Measurements from ENCODE around the gene SH3PXD2A. TPM values are rescaled to one million over a fixed set of nuclear protein-coding genes. Genes with fewer than 3 reads are reported as not detected.
A peak's percentile ranks its signal among the peaks of the same experiment; 100 is the strongest.

SH3PXD2A gene
- total RNA-seq, 1 experiment from 2014 or later, result 6.8 TPM

- Histone ChIP-seq H3K36me3 (replicated peaks; ENCODE audit: control insufficient read depth, insufficient read depth, low read length) (no peaks in the 10 kb centered on the region), H3K4me3 (ENCODE audit: insufficient read depth, low read depth, low read length) (no peak overlapping the region), H3K27me3 (ENCODE audit: control insufficient read depth, insufficient read depth, low read length) (no peaks in the 10 kb centered on the region)
- no peak for DNase-seq
These were observed 136.3 kb downstream of the SH3PXD2A start for GRCh38 chr10:103719036-103719435.

- DNase-seq, result peak; percentile 56
- Histone ChIP-seq H3K4me3 (ENCODE audit: insufficient read depth, low read depth, low read length) (no peak overlapping the region), H3K27me3 (ENCODE audit: control insufficient read depth, insufficient read depth, low read length) (no peaks in the 10 kb centered on the region), H3K36me3 (replicated peaks; ENCODE audit: control insufficient read depth, insufficient read depth, low read length) (no peaks in the 10 kb centered on the region)
These were observed 137.1 kb downstream of the SH3PXD2A start for GRCh38 chr10:103718247-103718620.

- H3K27me3 ChIP-seq (ENCODE audit: control insufficient read depth, insufficient read depth, low read length), result no peaks in the 10 kb centered on the region
- H3K36me3 ChIP-seq (replicated peaks; ENCODE audit: control insufficient read depth, insufficient read depth, low read length), result no peaks in the 10 kb centered on the region
- DNase-seq, result peak; percentile 79
- no peak overlapping the region for H3K4me3 ChIP-seq (ENCODE audit: insufficient read depth, low read depth, low read length)
These were observed 137.8 kb downstream of the SH3PXD2A start for GRCh38 chr10:103717341-103718246.

GRCh38 chr10:103716206-103717160, 138.9 kb downstream of the SH3PXD2A start:
- Histone ChIP-seq H3K4me3 (ENCODE audit: insufficient read depth, low read depth, low read length) (no peak overlapping the region), H3K27me3 (ENCODE audit: control insufficient read depth, insufficient read depth, low read length) (no peaks in the 10 kb centered on the region), H3K36me3 (replicated peaks; ENCODE audit: control insufficient read depth, insufficient read depth, low read length) (no peaks in the 10 kb centered on the region)
- DNase-seq, result no peak

GRCh38 chr10:103715430-103715829, 139.9 kb downstream of the SH3PXD2A start:
- Histone ChIP-seq H3K4me3 (ENCODE audit: insufficient read depth, low read depth, low read length) (no peak overlapping the region), H3K36me3 (replicated peaks; ENCODE audit: control insufficient read depth, insufficient read depth, low read length) (no peaks in the 10 kb centered on the region), H3K27me3 (ENCODE audit: control insufficient read depth, insufficient read depth, low read length) (no peaks in the 10 kb centered on the region)
- DNase-seq, result no peak

GRCh38 chr10:103714232-103714891, 141.0 kb downstream of the SH3PXD2A start:
- Histone ChIP-seq H3K4me3 (ENCODE audit: insufficient read depth, low read depth, low read length) (no peak overlapping the region), H3K27me3 (ENCODE audit: control insufficient read depth, insufficient read depth, low read length) (no peaks in the 10 kb centered on the region), H3K36me3 (replicated peaks; ENCODE audit: control insufficient read depth, insufficient read depth, low read length) (no peaks in the 10 kb centered on the region)
- no peak for DNase-seq

GRCh38 chr10:103713676-103714075, 141.7 kb downstream of the SH3PXD2A start:
- Histone ChIP-seq H3K36me3 (replicated peaks; ENCODE audit: control insufficient read depth, insufficient read depth, low read length) (no peaks in the 10 kb centered on the region), H3K4me3 (ENCODE audit: insufficient read depth, low read depth, low read length) (no peak overlapping the region), H3K27me3 (ENCODE audit: control insufficient read depth, insufficient read depth, low read length) (no peaks in the 10 kb centered on the region)
- peak; percentile 51 for DNase-seq

GRCh38 chr10:103712898-103713498, 142.4 kb downstream of the SH3PXD2A start:
- no peak overlapping the region for H3K4me3 ChIP-seq (ENCODE audit: insufficient read depth, low read depth, low read length)
- H3K36me3 ChIP-seq (replicated peaks; ENCODE audit: control insufficient read depth, insufficient read depth, low read length), result no peaks in the 10 kb centered on the region
- no peaks in the 10 kb centered on the region for H3K27me3 ChIP-seq (ENCODE audit: control insufficient read depth, insufficient read depth, low read length)
- DNase-seq, result peak; percentile 88

GRCh38 chr10:103712146-103712545, 143.2 kb downstream of the SH3PXD2A start:
- DNase-seq, result no peak
- Histone ChIP-seq H3K36me3 (replicated peaks; ENCODE audit: control insufficient read depth, insufficient read depth, low read length) (no peaks in the 10 kb centered on the region), H3K4me3 (ENCODE audit: insufficient read depth, low read depth, low read length) (no peak overlapping the region), H3K27me3 (ENCODE audit: control insufficient read depth, insufficient read depth, low read length) (no peaks in the 10 kb centered on the region)

- Histone ChIP-seq H3K4me3 (ENCODE audit: insufficient read depth, low read depth, low read length) (no peak overlapping the region), H3K36me3 (replicated peaks; ENCODE audit: control insufficient read depth, insufficient read depth, low read length) (no peaks in the 10 kb centered on the region), H3K27me3 (ENCODE audit: control insufficient read depth, insufficient read depth, low read length) (no peaks in the 10 kb centered on the region)
- peak; percentile 65 for DNase-seq
These were observed 143.9 kb downstream of the SH3PXD2A start for GRCh38 chr10:103711351-103711994.

- H3K4me3 ChIP-seq (ENCODE audit: insufficient read depth, low read depth, low read length), result no peak overlapping the region
- no peak for DNase-seq
- H3K36me3 ChIP-seq (replicated peaks; ENCODE audit: control insufficient read depth, insufficient read depth, low read length), result no peaks in the 10 kb centered on the region
- no peaks in the 10 kb centered on the region for H3K27me3 ChIP-seq (ENCODE audit: control insufficient read depth, insufficient read depth, low read length)
These were observed 144.9 kb downstream of the SH3PXD2A start for GRCh38 chr10:103710490-103710889.

- no peaks in the 10 kb centered on the region for H3K27me3 ChIP-seq (ENCODE audit: control insufficient read depth, insufficient read depth, low read length)
- peak; percentile 49 for DNase-seq
These were observed 145.9 kb downstream of the SH3PXD2A start for GRCh38 chr10:103709341-103709920.

GRCh38 chr10:103708627-103709288, 146.6 kb downstream of the SH3PXD2A start:
- H3K4me3 ChIP-seq (ENCODE audit: insufficient read depth, low read depth, low read length), result no peak overlapping the region
- peak; percentile 45 for DNase-seq
- H3K36me3 ChIP-seq (replicated peaks; ENCODE audit: control insufficient read depth, insufficient read depth, low read length), result no peaks in the 10 kb centered on the region
- no peaks in the 10 kb centered on the region for H3K27me3 ChIP-seq (ENCODE audit: control insufficient read depth, insufficient read depth, low read length)

More at GRCh38 chr10:103709341-103709920, 145.9 kb downstream of the SH3PXD2A start:
- Histone ChIP-seq H3K36me3 (replicated peaks; ENCODE audit: control insufficient read depth, insufficient read depth, low read length) (no peaks in the 10 kb centered on the region), H3K4me3 (ENCODE audit: insufficient read depth, low read depth, low read length) (no peak overlapping the region)
